Effector memory CD4-positive, alpha-beta T cell (primary cell): ENCODE data around the gene LHPP.

Source experiments
- DNase-seq, 3 donors: peaks; one replicate each; pipeline ENCODE4 v3.0.0-alpha.2; 2020
- H3K27ac ChIP-seq: 2 replicates; pipeline ENCODE4 v1.7.0; 2013; ENCODE audit warnings: mild to moderate bottlenecking, low read length, moderate library complexity; ENCODE audit not compliant: insufficient read depth, poor library complexity, severe bottlenecking
- H3K27me3 ChIP-seq: replicated peaks from 2 replicates; pipeline ENCODE4 v1.7.0; 2013; ENCODE audit warnings: mild to moderate bottlenecking, low read length; ENCODE audit not compliant: insufficient read depth, control insufficient read depth, poor library complexity, severe bottlenecking
- H3K36me3 ChIP-seq: 2 replicates; pipeline ENCODE4 v1.7.0; 2013; ENCODE audit warnings: mild to moderate bottlenecking, low read length, moderate library complexity; ENCODE audit not compliant: control insufficient read depth, insufficient read depth
- H3K4me1 ChIP-seq: 2 replicates; pipeline ENCODE4 v1.7.0; 2013; ENCODE audit warnings: low read length, mild to moderate bottlenecking; ENCODE audit not compliant: control insufficient read depth, insufficient read depth, poor library complexity, severe bottlenecking
- H3K4me3 ChIP-seq: 2 replicates; pipeline ENCODE4 v1.7.0; 2013; ENCODE audit warnings: low read length, low read depth, mild to moderate bottlenecking; ENCODE audit not compliant: insufficient read depth, poor library complexity, severe bottlenecking
- H3K9me3 ChIP-seq: 2 replicates; pipeline ENCODE4 v1.7.0; 2013; ENCODE audit warnings: mild to moderate bottlenecking, low read length, moderate library complexity; ENCODE audit not compliant: control insufficient read depth

LHPP gene

DNA sequence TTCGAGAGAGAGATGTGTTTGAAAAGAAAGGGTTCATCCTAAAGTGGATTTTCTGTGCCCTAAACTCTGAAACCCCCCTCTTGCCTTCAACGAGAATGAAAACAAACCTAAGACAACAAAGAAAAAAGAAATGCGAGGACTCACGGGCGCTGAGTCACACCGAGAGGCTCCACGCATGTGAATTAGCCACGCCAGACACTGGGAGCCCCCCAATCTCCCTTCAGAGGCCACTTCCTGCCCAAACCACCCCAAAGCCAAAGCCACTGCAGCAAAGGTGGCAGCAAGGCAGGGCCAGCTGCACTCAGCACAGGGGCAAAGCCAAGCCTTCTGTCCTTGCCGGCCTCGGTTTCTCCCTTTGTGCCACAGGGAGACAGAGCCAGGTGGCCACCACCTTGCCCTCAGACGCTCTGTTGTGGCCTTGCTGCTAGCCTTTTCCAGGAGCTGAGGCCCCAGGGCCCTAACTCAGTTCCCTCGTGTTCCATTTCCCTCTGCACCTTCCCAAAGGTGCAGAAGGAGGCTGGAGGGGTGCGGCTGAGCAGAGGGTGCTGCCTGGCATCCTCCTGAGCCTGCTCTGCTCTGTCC is 189.3 kb downstream of the LHPP start:
- Histone ChIP-seq H3K4me1 (peaks cover 94% of the 10 kb centered on the region), H3K27me3 (no peaks in the 10 kb centered on the region), H3K36me3 (no peaks in the 10 kb centered on the region), H3K4me3 (no peak overlapping the region), H3K27ac (peak overlapping the region; percentile 72), H3K9me3 (no peaks in the 10 kb centered on the region)
- DNase-seq = peak; percentile 53 to 73 (median 73)

DNA sequence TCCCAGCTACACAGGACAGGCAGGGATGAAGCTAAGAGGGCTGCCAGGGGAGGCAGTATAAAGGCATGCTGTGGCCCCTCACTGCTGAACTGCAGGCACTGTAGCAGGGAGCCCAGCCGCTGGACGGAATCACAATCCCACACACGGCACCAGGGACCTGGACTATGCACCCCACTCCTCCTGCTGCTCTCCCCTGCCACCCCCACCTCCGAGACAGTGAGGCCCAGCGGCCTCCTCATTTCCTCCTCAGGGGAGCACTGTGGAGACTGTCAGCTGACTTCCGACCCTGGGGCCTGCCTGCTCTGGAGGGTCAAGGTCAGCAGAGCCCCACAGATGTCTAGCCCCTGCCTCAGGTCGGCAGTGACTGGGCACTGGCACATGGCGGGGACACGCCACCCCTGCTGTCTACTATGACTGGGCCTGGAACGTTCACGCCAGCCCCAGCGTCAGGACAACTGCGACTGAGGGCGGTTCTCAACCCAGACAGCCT is 189.8 kb downstream of the LHPP start:
- Histone ChIP-seq H3K9me3 (no peaks in the 10 kb centered on the region), H3K27ac (peak overlapping the region; percentile 72), H3K4me1 (peaks cover 94% of the 10 kb centered on the region), H3K36me3 (no peaks in the 10 kb centered on the region), H3K4me3 (no peak overlapping the region), H3K27me3 (no peaks in the 10 kb centered on the region)
- no peak for DNase-seq

DNA sequence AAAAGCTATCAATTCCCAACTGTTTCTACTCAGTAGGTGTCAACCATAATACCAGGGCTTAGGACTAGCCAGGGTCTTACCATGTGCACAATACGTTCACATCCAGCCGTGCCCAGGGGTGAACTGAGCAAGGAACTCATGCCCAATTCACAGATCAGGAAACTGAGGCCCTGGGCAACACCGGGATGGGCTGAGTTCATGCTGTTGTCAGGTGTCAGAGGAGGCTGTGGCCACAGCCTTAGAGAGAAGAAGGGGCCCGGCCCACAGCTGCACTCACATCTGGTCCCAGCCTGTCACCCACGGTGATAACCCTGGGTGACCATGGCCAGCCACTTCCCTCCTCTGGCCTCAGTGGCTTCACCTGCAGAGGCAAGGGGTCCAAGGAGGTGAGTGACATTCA is 190.6 kb downstream of the LHPP start:
- Histone ChIP-seq H3K27ac (peak overlapping the region; percentile 72), H3K4me1 (peaks cover 91% of the 10 kb centered on the region), H3K36me3 (no peaks in the 10 kb centered on the region), H3K4me3 (no peak overlapping the region), H3K9me3 (no peaks in the 10 kb centered on the region), H3K27me3 (no peaks in the 10 kb centered on the region)
- no peak for DNase-seq

DNA sequence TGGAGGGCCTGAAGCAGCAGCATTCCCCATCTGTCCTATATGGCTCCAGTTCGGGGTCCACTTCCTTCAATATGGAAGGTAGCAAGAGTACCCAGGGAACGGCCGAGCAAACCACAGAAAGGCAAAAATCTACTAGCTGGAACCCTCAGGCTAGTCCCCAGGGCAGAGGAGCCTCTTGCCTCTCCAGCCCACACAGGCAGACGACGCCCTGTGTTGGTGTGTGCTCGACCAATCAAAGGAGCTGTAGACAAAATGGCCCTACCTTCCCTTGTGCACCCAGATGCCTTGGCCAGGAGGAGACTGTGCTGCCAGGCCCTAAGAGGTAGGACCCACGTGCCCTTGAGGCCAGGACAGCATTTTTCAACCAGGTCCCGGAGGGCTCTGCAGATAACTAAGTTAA is 191.1 kb downstream of the LHPP start:
- peak overlapping the region; percentile 72 for H3K27ac ChIP-seq
- no peak overlapping the region for H3K4me3 ChIP-seq
- no peaks in the 10 kb centered on the region for H3K36me3 ChIP-seq
- no peaks in the 10 kb centered on the region for H3K9me3 ChIP-seq
- DNase-seq = no peak
- no peaks in the 10 kb centered on the region for H3K27me3 ChIP-seq
- peaks cover 91% of the 10 kb centered on the region for H3K4me1 ChIP-seq

DNA sequence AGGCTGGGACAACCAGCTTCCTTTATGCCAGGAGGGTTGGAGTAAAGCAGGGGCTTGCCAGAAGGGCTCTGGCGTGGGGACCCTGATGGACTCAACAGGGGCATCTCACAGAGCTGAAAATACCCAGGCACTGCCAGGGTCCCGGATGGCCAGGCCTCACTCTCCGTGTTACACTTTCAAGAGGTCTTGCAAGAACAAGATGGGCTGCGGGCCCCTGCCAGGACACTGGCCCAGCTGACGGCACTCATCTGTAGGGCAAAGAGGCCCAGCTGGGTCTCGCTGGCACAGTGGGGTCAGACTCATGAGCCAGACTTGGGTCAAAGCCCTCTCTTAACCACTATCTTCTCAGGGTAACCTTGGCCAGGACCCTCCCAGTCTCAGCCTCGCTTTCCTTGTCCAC is 191.7 kb downstream of the LHPP start:
- Histone ChIP-seq H3K27me3 (no peaks in the 10 kb centered on the region), H3K27ac (peak overlapping the region; percentile 72), H3K9me3 (no peaks in the 10 kb centered on the region), H3K36me3 (no peaks in the 10 kb centered on the region), H3K4me1 (peaks cover 91% of the 10 kb centered on the region), H3K4me3 (no peak overlapping the region)
- no peak for DNase-seq

DNA sequence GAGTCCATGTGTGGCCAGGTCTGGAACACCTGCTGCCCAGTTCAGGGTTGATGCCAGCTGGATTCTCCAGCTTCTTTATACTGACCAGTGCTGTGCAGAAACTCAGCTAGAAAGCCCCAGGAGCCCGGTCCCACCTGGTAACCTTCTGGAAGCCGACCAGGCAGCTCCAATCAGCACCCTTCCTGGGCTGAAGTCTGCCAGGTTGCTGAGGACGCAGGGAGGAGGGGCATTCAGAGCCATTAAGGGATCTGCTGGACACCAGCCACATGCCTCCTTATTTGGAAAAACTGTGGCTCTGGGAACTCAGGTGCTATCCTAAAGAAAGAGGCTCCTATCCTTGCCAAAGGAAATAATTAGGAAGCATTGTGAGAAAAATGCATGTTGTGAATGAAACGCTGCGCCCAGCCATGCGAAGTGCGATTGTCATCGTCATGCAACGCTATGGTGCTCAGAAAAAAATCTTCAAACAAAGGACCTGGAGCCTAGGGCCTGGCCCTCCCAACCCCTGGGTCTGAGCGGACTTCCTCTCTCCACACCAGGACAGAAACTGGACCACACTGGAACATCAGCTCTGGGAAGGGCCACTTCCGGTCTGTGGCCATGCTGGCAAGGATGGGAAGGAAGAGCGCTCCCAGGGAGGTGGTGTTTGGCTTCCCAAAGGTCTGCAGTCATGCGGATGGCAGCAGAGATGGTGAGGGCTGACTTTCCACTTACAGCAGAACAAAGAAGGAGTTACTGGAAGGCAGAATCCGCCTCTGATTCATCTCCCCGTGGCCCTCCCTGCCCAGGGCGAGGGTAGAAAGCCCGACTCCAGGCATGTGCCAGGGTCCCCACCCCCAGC is 192.4 kb downstream of the LHPP start:
- H3K4me1 ChIP-seq = peaks cover 91% of the 10 kb centered on the region
- peak overlapping the region; percentile 15 for H3K4me3 ChIP-seq
- no peak for DNase-seq
- no peaks in the 10 kb centered on the region for H3K36me3 ChIP-seq
- H3K27me3 ChIP-seq = no peaks in the 10 kb centered on the region
- H3K9me3 ChIP-seq = no peaks in the 10 kb centered on the region
- H3K27ac ChIP-seq = peak overlapping the region; percentile 72

DNA sequence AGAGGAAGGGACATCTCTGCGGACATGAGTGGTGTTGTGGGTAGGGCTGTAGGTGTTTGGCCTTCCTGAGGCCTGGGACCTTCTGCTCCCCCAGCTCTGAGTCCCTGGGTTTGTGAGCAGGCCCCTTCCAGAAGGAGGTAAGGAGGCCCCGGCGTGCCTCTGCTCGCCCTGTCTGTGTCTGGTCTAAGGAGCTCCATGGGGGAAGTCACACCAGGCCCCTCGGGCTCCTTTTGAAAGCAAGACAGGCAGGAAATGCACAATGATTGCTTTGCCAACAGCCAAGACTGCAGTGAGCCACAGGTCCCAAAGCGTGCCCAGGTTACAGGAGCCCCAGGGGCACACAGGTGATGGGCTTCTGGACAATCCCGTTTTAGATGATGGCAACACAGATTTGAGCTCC is 193.1 kb downstream of the LHPP start:
- H3K4me1 ChIP-seq = peaks cover 91% of the 10 kb centered on the region
- H3K36me3 ChIP-seq = no peaks in the 10 kb centered on the region
- DNase-seq = no peak

DNA sequence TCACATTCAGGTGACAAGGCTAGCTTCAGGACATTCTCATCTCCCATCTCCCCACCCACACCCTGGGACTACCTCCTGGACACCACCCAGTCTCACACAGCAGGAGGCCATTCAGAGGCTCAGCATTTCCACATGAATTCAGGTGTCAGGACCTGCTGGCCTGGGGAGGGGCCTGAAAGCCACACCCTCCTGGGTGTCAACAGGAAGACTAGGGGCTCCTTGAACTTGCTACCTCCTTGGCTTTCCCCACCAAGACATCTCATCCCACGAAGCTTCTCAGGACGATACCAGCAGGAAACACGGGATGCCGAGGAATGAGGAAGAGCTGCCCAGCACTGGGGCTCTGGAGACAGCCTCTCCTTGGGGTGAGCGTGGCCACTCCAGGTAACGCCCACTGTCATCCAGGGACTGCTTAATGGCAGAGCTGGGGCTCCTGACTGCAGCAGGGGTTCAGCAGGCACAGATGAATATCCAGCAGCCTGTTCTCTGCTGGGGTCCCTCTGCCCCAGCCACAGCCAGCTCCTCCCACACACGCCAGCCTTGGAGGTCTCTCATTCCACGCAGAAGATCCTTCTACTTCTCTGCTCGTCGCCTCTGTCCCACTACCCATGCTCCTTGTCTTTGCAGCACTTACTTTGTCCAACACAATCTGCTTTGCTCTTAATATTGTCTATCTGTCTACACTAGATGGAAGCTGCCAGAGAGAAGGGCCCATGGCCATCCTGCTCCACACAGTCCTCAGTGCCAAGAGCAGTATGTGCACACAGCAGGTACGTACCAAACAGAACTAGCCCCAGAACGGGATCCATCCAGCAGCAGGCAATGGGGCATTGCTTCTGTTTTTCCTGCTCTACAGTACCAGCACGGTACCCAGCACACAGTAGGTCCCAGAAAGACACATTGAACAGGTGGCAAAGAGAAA is 193.8 kb downstream of the LHPP start:
- H3K4me3 ChIP-seq = no peak overlapping the region
- no peaks in the 10 kb centered on the region for H3K36me3 ChIP-seq
- no peaks in the 10 kb centered on the region for H3K9me3 ChIP-seq
- no peaks in the 10 kb centered on the region for H3K27me3 ChIP-seq
- H3K27ac ChIP-seq = peak overlapping the region; percentile 56
- no peak for DNase-seq
- peaks cover 91% of the 10 kb centered on the region for H3K4me1 ChIP-seq

More for the DNA sequence above, 193.1 kb downstream of the LHPP start:
- Histone ChIP-seq H3K9me3 (no peaks in the 10 kb centered on the region), H3K4me3 (peak overlapping the region; percentile 15), H3K27me3 (no peaks in the 10 kb centered on the region), H3K27ac (peak overlapping the region; percentile 56)

DNA sequence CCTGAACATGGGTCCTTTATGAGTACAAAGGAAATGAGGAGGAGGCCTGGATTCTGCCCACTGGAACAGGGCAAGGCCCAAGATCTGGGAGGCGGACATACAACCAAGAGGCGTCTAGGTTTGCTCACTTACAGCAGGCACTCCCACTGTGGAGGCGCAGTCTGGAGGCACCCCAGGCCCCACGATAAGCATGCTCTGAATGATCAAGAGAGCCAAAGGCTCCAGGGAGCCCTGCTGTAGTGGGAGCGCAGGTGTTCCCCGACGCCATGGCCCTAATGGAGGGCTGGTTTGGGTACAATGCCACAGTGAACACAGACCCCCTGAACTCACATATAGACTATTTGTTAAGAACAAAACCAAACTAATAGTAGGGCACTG is 194.5 kb downstream of the LHPP start:
- Histone ChIP-seq H3K27me3 (no peaks in the 10 kb centered on the region), H3K4me1 (peaks cover 91% of the 10 kb centered on the region), H3K4me3 (no peak overlapping the region), H3K9me3 (no peaks in the 10 kb centered on the region), H3K27ac (peak overlapping the region; percentile 56), H3K36me3 (no peaks in the 10 kb centered on the region)
- no peak for DNase-seq
